Measurements from ENCODE around the gene RNF150. TPM values are rescaled to one million over a fixed set of nuclear protein-coding genes. Genes with fewer than 3 reads are reported as not detected.

The RNF150 gene
- total and polyA plus RNA-seq, 2 of the 4 experiments (the other 2 are of a cell fraction) = 6.2 to 18.1 TPM

DNA sequence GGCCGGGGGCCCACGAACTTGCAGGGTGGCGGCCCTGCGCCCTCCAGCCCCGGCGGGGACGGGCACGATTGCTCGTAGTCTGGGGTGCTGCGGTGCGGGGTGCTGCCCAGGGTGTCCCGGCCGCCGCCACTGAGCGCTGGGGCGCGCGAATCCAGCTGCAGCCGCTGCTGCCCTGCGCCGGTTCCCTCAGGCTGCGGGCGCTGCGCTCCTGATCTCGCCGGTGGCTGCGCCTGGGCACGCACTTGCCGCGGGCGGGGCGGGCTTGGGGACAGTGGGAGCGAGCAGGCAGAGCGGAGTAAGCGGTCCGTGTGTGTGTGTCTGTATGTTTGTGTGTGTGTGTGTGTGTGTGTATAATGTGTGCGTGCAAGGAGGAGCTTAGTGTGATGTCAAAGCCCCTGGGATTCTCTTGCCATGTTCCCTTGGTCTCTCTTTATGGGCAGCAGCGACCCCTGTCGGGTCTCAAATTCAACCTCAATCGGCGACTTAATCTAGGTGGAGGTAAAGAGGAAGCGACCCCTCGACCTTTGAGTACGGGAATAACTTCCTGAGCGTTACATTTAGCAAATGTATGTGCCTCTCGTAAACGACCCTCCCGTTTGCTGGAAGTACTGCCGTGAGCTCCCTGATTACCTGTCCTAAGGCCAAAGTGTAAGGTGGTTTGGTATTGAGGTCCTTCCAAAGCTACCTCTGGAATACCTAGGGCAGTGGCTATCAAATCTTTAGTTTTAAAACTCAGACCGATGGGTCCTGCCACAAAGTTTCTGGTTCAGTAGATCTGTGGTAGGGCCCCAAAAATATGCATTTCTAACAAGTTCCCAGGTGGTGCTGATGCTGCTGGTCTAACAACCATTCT lies at the start of gene RNF150 (continued):
- TF ChIP-seq CEBPB (IDR thresholded peaks at IDR 0.05; ENCODE audit: low read depth, low read length) (no peak), RFX5 (IDR thresholded peaks at IDR 0.05; ENCODE audit: low read depth, low read length) (no peak), CTCF (conservative IDR thresholded peaks at IDR 0.05; ENCODE audit: low read depth, low read length) (peak; percentile 90)
